Activated CD4-positive, alpha-beta T cell treated with anti-CD3 and anti-CD28 coated beads, Interleukin-2, amount 50 U/mL, for 1 hour (primary cell): Measurements from ENCODE around the gene TBX4.

Source experiments
- DNase-seq: peaks from one replicate; pipeline ENCODE4 v3.0.0-alpha.2; 2020

The TBX4 gene

GRCh38 chr17:61452301-61453290 lies at the start of gene TBX4:
TBX4 (plus strand) TSS chr17:61452422; CDS start chr17:61456491, 4,069 bp downstream.
- no peak for DNase-seq

DNA sequence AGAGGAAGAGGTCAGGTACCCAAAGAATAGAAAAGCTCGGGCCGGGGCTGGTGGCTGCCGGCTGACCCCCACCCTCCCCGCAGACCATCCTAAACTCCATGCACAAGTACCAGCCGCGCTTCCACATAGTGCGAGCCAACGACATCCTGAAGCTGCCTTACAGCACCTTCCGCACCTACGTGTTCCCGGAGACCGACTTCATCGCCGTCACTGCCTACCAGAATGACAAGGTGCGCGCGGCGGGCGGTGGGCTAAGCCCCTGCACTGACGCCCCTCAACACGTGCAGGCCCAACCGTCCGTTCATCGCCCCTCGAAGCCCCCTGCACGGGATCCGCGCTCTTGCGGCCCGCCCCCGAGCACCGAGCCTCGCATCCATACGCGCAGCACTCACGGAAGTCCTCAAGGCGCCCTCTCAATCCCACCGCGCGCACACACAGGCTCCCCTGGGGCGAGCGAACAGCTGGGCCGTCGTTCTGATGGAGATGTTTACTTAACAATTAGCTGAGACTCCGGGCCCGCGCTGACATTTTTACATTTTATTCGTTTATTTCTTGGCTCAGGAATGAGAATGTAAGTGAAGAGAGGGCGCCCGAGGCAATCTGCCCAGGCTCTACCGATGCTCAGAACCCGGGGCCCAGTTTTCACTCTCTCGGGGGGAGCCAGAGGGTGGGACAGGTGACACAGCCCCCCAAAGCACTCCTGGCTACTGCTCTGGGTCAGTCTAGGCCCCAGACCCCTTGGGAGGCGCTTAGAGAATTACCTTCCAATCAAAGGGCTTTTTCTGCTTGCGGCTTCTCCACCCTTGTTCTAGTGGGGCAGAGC lies 49.0 kb upstream of the TBX4 start:
- no peak for DNase-seq

DNA sequence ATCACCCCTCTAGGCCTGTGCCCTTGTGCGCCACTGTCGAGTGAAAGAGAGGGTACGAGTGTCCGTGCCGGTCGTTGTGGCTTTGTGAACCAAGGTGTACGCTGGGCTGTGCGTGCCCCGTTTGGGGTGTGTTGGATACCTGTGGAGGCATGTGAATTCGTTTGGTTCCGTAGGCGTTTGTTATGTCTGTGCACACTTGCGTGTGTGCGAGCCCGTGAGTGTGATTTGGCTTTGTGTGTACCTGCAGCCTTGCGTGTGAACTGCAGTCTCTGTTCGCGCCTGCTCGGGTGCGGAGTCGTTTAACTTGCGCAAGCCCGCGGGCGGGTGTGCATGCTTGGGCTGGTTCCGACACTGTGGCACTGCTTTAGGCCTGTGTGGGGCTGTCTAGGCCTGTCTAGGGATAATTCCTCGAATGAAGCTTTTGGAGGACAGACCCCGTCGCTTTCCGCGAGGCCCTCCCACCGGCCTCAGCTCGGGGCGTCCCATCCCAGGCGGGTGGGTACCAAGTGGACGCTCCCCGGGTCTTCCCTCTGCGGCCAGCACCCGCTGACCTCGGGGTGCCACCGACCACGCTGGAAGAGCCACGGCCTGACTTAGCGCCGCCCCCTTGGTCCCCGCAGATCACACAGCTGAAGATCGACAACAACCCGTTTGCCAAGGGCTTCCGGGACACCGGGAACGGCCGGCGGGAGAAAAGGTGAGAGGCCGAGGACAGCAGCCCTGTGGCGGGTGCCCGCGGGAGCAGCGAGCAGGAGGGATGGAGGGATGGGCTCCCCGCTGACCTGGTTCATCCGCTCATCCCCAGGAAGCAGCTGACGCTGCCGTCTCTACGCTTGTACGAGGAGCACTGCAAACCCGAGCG lies 48.2 kb upstream of the TBX4 start:
- no peak for DNase-seq

DNA sequence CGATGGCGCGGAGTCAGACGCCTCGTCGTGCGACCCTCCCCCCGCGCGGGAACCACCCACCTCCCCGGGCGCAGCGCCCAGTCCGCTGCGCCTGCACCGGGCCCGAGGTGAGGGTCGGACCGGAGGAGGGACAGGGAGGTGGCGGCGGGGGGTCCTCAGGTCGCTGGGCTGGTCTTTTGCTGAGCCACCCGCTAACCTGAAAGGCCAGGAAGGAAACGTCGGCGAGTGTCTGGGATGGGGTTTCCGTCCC lies 47.6 kb upstream of the TBX4 start:
- DNase-seq: no peak

DNA sequence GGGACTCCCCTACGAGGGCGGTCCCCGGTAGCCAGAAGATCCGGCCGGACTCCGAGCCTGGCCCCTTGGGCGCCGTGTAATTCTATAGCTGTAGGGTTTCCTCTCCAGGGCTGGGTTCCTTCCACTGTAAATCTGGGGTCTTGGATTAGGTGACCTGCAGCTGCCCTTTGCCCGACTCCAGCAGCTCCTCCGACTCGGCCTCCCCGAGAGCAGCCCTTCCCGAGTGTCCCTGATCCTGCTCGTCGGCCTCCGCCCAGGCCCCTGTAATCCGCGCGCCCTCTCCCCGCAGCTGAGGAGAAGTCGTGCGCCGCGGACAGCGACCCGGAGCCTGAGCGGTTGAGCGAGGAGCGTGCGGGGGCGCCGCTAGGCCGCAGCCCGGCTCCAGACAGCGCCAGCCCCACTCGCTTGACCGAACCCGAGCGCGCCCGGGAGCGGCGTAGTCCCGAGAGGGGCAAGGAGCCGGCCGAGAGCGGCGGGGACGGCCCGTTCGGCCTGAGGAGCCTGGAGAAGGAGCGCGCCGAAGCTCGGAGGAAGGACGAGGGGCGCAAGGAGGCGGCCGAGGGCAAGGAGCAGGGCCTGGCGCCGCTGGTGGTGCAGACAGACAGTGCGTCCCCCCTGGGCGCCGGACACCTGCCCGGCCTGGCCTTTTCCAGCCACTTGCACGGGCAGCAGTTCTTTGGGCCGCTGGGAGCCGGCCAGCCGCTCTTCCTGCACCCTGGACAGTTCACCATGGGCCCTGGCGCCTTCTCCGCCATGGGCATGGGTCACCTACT lies 47.1 kb upstream of the TBX4 start:
- no peak for DNase-seq

- no peak for DNase-seq
Measured at GRCh38 chr17:61405686-61406536, 46.3 kb upstream of the TBX4 start.

- DNase-seq: no peak
Measured at GRCh38 chr17:61406537-61406845, 45.7 kb upstream of the TBX4 start.

DNA sequence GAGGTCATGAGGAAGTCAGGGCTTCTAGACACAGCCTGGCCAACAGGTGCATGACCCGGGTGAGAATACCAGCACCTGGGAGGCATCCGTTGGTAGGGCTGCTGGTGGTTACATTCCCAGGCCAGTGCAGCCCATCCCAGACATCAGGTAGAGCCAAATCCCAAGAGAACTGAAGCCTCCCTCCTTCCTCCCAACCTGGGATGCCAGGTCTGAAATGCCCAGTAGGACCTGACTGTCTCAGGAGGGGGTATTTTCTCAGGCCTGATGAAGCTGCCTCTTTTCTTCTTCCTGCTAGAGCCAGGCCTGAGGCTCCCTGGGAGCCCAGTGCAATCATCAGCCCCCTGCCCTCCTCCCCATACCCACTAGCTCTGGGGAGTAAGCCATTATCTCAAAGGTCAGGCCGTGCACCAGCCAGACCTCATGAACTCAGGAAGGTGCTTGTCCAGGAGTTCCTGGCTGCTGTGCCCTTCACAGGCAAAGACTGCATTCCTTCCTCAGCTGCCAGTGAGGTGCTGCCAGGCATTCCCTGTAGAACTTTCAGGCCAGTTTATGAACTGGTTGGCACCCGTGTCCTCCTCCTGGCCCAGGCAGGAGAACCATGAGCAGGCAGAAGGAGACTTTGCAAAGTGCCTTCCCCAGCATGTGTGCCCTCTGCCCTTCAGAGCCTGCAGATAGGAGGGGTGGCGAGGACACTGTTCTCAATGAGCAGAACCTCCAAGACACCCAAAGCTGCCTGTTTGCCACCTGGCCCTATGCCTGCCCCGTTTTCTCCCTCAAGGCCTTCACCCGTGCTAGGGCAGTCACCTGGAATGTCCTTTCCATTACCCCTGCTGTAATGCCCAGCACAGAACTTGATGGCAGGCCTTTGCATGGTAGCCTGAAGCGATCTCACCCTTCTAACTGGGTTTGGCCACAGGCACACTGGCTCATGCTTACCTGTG lies 45.0 kb upstream of the TBX4 start:
- no peak for DNase-seq

GRCh38 chr17:61408151-61409041 lies 43.8 kb upstream of the TBX4 start:
- DNase-seq: no peak

- no peak for DNase-seq
Measured at GRCh38 chr17:61409301-61410112, 42.7 kb upstream of the TBX4 start.

DNA sequence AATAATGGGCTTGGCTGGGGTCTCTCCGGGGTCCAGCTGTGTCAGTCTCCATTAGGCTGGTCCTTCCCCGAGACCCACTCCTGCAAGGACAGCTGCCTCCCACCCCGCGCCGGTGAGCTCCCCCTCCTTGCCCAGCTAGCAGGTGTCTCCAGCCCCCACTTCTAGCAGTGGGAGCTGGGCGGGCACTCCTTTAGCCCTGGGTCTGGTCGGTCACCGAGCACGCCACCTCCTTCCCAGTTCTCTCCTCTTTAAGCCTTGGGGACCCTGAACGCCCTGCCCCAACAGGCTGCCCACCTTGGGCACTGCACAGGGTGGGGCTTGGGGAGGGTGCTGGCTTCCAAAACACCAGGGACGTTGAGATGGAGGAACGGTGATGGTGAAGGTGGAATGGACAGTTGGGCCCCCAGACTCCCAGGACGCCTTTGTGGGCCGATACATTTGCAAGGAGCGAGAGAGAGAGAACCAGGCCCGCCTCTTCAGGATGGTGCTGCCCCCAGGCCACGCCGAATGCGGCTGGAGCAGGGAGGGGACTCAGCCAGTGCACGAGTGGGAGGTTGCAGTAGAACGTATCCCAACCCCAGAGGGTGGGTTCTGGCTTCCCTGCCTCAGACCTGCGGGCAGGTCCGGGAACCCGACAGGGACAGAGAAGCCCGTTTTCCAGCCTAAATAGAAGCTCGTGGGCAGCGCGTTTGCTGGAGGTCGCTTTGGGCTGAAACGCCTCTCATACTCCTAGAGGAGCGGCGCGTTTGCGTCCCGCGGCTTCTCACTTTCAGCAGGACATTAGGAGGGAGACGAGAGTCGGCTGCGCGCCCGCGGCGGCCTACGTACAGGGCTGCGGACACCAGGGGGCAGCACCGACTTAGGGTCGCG lies 41.8 kb upstream of the TBX4 start:
- peak; percentile 76 for DNase-seq

DNA sequence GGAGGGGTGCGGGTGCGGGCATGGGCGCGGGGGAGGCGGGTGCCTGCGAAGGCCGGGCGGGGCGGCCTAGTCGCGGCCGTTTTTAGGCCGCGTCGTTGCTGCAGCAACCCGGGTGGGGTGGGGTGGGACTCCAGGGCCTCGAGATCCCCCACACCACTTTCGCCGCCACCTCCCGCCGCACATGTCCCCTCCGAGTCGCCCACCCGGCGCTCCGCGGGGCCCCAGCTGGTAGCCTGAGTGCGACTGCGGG lies 41.3 kb upstream of the TBX4 start:
- no peak for DNase-seq

DNA sequence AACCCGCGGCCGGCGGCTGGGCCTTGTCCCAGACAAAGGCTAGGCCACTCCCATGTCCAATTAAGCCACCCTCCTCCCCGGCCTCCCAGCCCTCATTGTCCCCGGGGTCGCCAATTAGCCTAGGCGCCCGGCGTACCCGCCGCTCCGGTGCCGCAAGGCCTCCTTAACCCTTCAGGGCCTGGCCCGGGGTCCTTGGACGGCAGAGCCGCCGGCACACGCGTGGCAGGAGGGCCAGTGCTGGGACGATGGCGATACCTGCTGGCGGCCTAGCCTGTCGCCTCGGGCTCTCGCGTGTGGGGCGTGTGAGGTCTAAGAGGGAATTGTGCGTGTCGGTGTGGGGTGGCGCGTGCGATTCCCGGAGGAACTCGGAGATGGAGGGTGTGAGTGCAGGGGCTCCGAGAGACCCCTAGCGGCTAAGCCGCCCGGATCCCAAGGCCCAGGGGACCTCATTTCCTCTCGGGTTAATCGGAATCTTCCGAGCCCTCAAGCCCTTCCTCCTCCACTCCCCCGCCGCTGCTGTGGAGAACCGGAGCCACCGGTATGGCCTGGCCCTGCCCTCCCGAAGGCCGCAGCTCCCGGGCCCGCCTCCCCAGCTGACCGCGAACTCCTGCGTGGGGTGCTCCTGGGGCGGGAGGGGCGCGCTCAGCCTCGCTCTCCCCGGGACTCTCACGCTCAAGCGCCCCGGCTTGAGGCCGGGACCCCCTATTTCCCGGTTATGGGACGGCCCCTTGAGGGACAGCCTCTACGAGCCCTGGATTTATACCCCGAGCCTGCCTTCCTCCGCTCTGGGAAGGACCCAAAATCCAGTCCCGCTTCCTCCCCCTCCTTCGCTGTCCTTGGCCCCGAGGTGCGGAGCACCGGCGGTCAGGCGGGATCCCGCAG lies 40.7 kb upstream of the TBX4 start:
- no peak for DNase-seq

- DNase-seq: peak; percentile 78
Measured at GRCh38 chr17:61412143-61412859, 39.9 kb upstream of the TBX4 start.

DNA sequence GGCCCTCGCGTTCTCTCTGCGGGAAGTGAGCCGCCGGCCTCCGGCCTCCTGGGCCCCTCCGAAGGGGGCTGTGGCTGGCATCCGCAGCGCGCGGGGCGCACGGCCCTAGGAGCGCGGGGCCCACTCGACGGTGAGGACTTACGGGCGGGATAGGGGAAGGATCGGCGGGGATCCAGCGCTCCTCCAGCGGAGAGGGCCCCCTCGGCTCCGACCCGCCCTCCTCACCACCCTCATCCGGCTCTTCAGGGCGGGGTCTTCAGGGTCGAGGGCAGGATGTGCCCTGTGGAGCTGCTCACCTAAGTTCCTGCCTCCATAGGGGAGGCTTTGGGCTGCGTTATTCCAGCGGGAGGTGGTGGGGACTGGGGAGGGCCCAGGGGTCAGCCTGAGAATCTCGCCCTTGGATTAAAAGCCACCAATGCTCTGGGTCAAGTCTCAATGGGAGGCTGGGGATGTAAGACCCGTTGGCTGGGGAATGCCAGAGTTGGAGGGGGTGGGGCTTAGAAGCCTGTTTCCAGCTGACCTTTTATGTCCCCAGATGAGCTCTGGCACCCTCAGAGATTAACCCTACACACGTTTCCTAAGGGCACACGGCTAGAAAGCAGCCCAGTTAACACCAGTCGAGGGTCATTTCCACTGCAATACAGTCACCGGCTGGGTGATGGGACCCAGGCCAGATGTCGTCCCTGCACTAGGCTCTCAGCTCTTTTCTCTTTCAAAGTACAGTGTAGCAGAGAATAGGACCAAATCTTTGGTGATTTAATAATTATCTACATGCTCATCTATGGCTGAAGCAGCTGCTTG lies 39.2 kb upstream of the TBX4 start:
- no peak for DNase-seq
